Stimulated activated naive CD8-positive, alpha-beta T cell treated with anti-CD3 and anti-CD28 coated beads, Interleukin-15, amount 100 ng/mL, for 72 hours (primary cell): Measurements from ENCODE around the gene LGALS3.
A peak's percentile ranks its signal among the peaks of the same experiment; 100 is the strongest.

Experiments
- ATAC-seq: fragments of 150-1000 bp; cut with Tn5 transposase; 2 replicates; pipeline ENCODE4 v1.10.0; 2021; ENCODE audit warnings: mild to moderate bottlenecking, moderate library complexity
- DNase-seq, 2 donors: peaks; one replicate each; pipeline ENCODE4 v3.0.0; 2021 to 2022
- H3K27ac Mint-ChIP-seq, 2 donors: one replicate each; pipeline ENCODE4 v1.8.0; 2022; ENCODE audit warnings: mild to moderate bottlenecking in 2 of 2, mixed read lengths in 2 of 2, moderate library complexity in 2 of 2
- H3K27me3 Mint-ChIP-seq: one replicate; pipeline ENCODE4 v1.8.0; 2022; ENCODE audit warnings: mixed read lengths
- H3K4me1 Mint-ChIP-seq: one replicate; pipeline ENCODE4 v1.8.0; 2022; ENCODE audit warnings: mild to moderate bottlenecking, mixed read lengths
- H3K4me3 Mint-ChIP-seq, 2 donors: one replicate each; pipeline ENCODE4 v1.8.0; 2022; ENCODE audit warnings: mild to moderate bottlenecking in 2 of 2, mixed read lengths in 2 of 2, moderate library complexity in 1 of 2
- H3K9me3 Mint-ChIP-seq, 2 donors: one replicate each; pipeline ENCODE4 v1.8.0; 2022; ENCODE audit warnings: mixed read lengths in 2 of 2

LGALS3 gene

GRCh38 chr14:55103971-55104954 is 24.8 kb upstream of the LGALS3 start:
- no peak for ATAC-seq
- peak overlapping the region in 1 of 2 donors; percentile 24 for H3K4me3 Mint-ChIP-seq
- DNase-seq, result no peak
- H3K4me1 Mint-ChIP-seq, result peaks cover 57% of the 10 kb centered on the region
- H3K9me3 Mint-ChIP-seq, result peaks cover 6% of the 10 kb centered on the region in 2 donors
- no peaks in the 10 kb centered on the region for H3K27me3 Mint-ChIP-seq
- peak overlapping the region in 1 of 2 donors; percentile 99 for H3K27ac Mint-ChIP-seq

- H3K9me3 Mint-ChIP-seq, result peaks cover 6% of the 10 kb centered on the region in 2 donors
- ATAC-seq (no peak), DNase-seq (no peak)
- no peak overlapping the region for H3K4me3 Mint-ChIP-seq
- no peaks in the 10 kb centered on the region for H3K27me3 Mint-ChIP-seq
- H3K4me1 Mint-ChIP-seq, result peaks cover 51% of the 10 kb centered on the region
- no peak overlapping the region for H3K27ac Mint-ChIP-seq
Measured at GRCh38 chr14:55105991-55106390, 23.1 kb upstream of the LGALS3 start.

GRCh38 chr14:55107766-55108554 is 21.1 kb upstream of the LGALS3 start:
- ATAC-seq, result peak; percentile 88
- DNase-seq, result peak; percentile 15 to 28
- H3K27ac Mint-ChIP-seq, result peak overlapping the region in 1 of 2 donors; percentile 77
- peaks cover 34% of the 10 kb centered on the region for H3K4me1 Mint-ChIP-seq
- H3K4me3 Mint-ChIP-seq, result peak overlapping the region in 1 of 2 donors; percentile 5
- H3K27me3 Mint-ChIP-seq, result no peaks in the 10 kb centered on the region
- peaks cover 6% of the 10 kb centered on the region in 2 donors for H3K9me3 Mint-ChIP-seq

- ATAC-seq, result no peak
- peaks cover 6% of the 10 kb centered on the region for H3K27me3 Mint-ChIP-seq
- no peak for DNase-seq
- no peak overlapping the region for H3K27ac Mint-ChIP-seq
- peaks cover 19% of the 10 kb centered on the region for H3K4me1 Mint-ChIP-seq
- H3K4me3 Mint-ChIP-seq, result no peak overlapping the region
- H3K9me3 Mint-ChIP-seq, result no peaks in the 10 kb centered on the region
Measured at GRCh38 chr14:55109836-55110235, 19.2 kb upstream of the LGALS3 start.

- DNase-seq (no peak), ATAC-seq (no peak)
- Mint-ChIP-seq H3K4me3 (no peak overlapping the region), H3K4me1 (peaks cover 19% of the 10 kb centered on the region), H3K27me3 (peaks cover 9% of the 10 kb centered on the region), H3K9me3 (no peaks in the 10 kb centered on the region), H3K27ac (no peak overlapping the region)
Measured at GRCh38 chr14:55111122-55111708, 17.8 kb upstream of the LGALS3 start.

GRCh38 chr14:55114720-55115119 is 14.3 kb upstream of the LGALS3 start:
- no peak overlapping the region for H3K4me3 Mint-ChIP-seq
- H3K9me3 Mint-ChIP-seq, result no peaks in the 10 kb centered on the region
- H3K27me3 Mint-ChIP-seq, result peaks cover 9% of the 10 kb centered on the region
- DNase-seq (no peak), ATAC-seq (no peak)
- no peak overlapping the region for H3K27ac Mint-ChIP-seq
- no peaks in the 10 kb centered on the region for H3K4me1 Mint-ChIP-seq

GRCh38 chr14:55115460-55115859 is 13.6 kb upstream of the LGALS3 start:
- ATAC-seq, result no peak
- no peak for DNase-seq
- Mint-ChIP-seq H3K27ac (peak overlapping the region in 1 of 2 donors; percentile 31), H3K27me3 (peaks cover 15% of the 10 kb centered on the region), H3K9me3 (no peaks in the 10 kb centered on the region), H3K4me1 (no peaks in the 10 kb centered on the region), H3K4me3 (no peak overlapping the region)

GRCh38 chr14:55115861-55116245 is 13.2 kb upstream of the LGALS3 start:
- no peak overlapping the region for H3K4me3 Mint-ChIP-seq
- no peaks in the 10 kb centered on the region for H3K4me1 Mint-ChIP-seq
- H3K27ac Mint-ChIP-seq, result no peak overlapping the region
- no peak for ATAC-seq
- no peaks in the 10 kb centered on the region for H3K9me3 Mint-ChIP-seq
- no peak for DNase-seq
- H3K27me3 Mint-ChIP-seq, result peaks cover 17% of the 10 kb centered on the region

GRCh38 chr14:55116246-55117030 is 12.6 kb upstream of the LGALS3 start:
- no peaks in the 10 kb centered on the region for H3K4me1 Mint-ChIP-seq
- H3K27ac Mint-ChIP-seq, result no peak overlapping the region
- ATAC-seq (no peak), DNase-seq (no peak)
- H3K27me3 Mint-ChIP-seq, result peaks cover 17% of the 10 kb centered on the region
- H3K4me3 Mint-ChIP-seq, result no peak overlapping the region
- no peaks in the 10 kb centered on the region for H3K9me3 Mint-ChIP-seq

- ATAC-seq (no peak), DNase-seq (no peak)
- Mint-ChIP-seq H3K27me3 (peaks cover 17% of the 10 kb centered on the region), H3K9me3 (no peaks in the 10 kb centered on the region), H3K4me1 (peaks cover 4% of the 10 kb centered on the region), H3K27ac (no peak overlapping the region), H3K4me3 (no peak overlapping the region)
Measured at GRCh38 chr14:55117803-55118441, 11.1 kb upstream of the LGALS3 start.

GRCh38 chr14:55118761-55119160 is 10.3 kb upstream of the LGALS3 start:
- Mint-ChIP-seq H3K27me3 (peaks cover 17% of the 10 kb centered on the region), H3K4me3 (no peak overlapping the region), H3K27ac (no peak overlapping the region), H3K9me3 (no peaks in the 10 kb centered on the region), H3K4me1 (peaks cover 7% of the 10 kb centered on the region)
- ATAC-seq, result no peak
- no peak for DNase-seq

- Mint-ChIP-seq H3K4me1 (peaks cover 16% of the 10 kb centered on the region), H3K9me3 (no peaks in the 10 kb centered on the region), H3K27me3 (peaks cover 8% of the 10 kb centered on the region), H3K27ac (no peak overlapping the region), H3K4me3 (no peak overlapping the region)
- DNase-seq, result no peak
- ATAC-seq, result no peak
Measured at GRCh38 chr14:55120571-55121495, 8.2 kb upstream of the LGALS3 start.

- Mint-ChIP-seq H3K4me1 (peaks cover 16% of the 10 kb centered on the region), H3K27ac (no peak overlapping the region), H3K4me3 (no peak overlapping the region), H3K27me3 (peaks cover 16% of the 10 kb centered on the region), H3K9me3 (no peaks in the 10 kb centered on the region)
- ATAC-seq (no peak), DNase-seq (no peak)
Measured at GRCh38 chr14:55121628-55122439, 7.2 kb upstream of the LGALS3 start.
